Keratinocyte (primary cell): Measurements from ENCODE around the gene TIAM1.

Experiments
- CTCF ChIP-seq, 3 experiments: IDR thresholded peaks in 1 of 3; conservative IDR thresholded peaks in 1 of 3; optimal IDR thresholded peaks in 1 of 3; 2 replicates in 2 of 3; 3 replicates in 1 of 3; pipeline versions ENCODE3 to v1.5.1; 2011; ENCODE audit warnings: low read length in 3 of 3, mild to moderate bottlenecking in 3 of 3, moderate library complexity in 2 of 3, control low read depth in 1 of 3, inconsistent platforms in 1 of 3; ENCODE audit not compliant: insufficient read depth in 2 of 3; ENCODE audit errors: extremely low read depth in 1 of 3
- EZH2 ChIP-seq: IDR thresholded peaks from one replicate; pipeline ENCODE4 v1.6.1; 2012; ENCODE audit warnings: inconsistent platforms, mild to moderate bottlenecking, low read length, moderate library complexity

GRCh38 chr21:31225713-31226112 lies 118.3 kb downstream of the TIAM1 start:
- TF ChIP-seq CTCF (optimal IDR thresholded peaks at IDR 0.05 in 1 of 3, IDR thresholded peaks at IDR 0.05 in 1 of 3, conservative IDR thresholded peaks at IDR 0.05 in 1 of 3; ENCODE audit: extremely low read depth in 1 of 3, insufficient read depth in 2 of 3, low read length in 3 of 3) (no peak), EZH2 (no peak)
